K562 (cell line): Measurements from ENCODE around the gene OR10C1. TPM values are rescaled to one million over a fixed set of nuclear protein-coding genes. Genes with fewer than 3 reads are reported as not detected.
A peak's percentile ranks its signal among the peaks of the same experiment; 100 is the strongest.

Experiments used
- ATAC-seq: fragments of 200-7000 bp; cut with Tn5 transposase; 3 replicates; pipeline ENCODE4 v1.9.1; 2020; ENCODE audit warnings: moderate library complexity
- BruUV-seq: library from RNA; stranded (reverse); fragments of 400-500 nt; replicated peaks from 2 replicates; lab custom pipeline; 2021; lab: Mats Ljungman, UMichigan
- CTCF ChIA-PET: fragments of 300-600 bp; formaldehyde crosslinking; extraction: SDS; loops from one replicate; lab custom pipeline; 2021; ENCODE audit warnings: low intra/inter-chr PET ratio; lab: Yijun Ruan, JAX
- POLR2A ChIA-PET: fragments of 300-600, 350-650 bp; sonication (Branson Sonifier 250); formaldehyde crosslinking; extraction: SDS; loops from one replicate; lab custom pipeline; 2021; ENCODE audit warnings: antibody characterized with exemption, inconsistent platforms; lab: Yijun Ruan, JAX
- DNase-seq, 4 experiments: peaks; one replicate each; pipeline versions ENCODE4 v3.0.0 to v3.0.0-alpha.2; 2011 to 2018; ENCODE audit warnings: low spot score in 3 of 4, mixed read lengths in 3 of 4; ENCODE audit errors: extremely low read depth in 1 of 4
- FAIRE-seq: peaks from 2 replicates; lab custom pipeline; 2011; peaks lifted over from hg19 to GRCh38; lab: Jason Lieb, UNC
- H2AFZ ChIP-seq: 2 replicates; pipeline ENCODE4 v1.6.0; 2011; ENCODE audit warnings: low read depth, low read length, control low read depth, inconsistent platforms
- H3K27ac ChIP-seq: fragments of 200-600 bp; 3 replicates; pipeline ENCODE4 v1.8.0; 2011; ENCODE audit warnings: low read depth, mild to moderate bottlenecking, control low read depth, inconsistent platforms, low read length, moderate library complexity, mixed read lengths; ENCODE audit errors: extremely low read depth
- H3K27me3 ChIP-seq, 2 experiments: fragments of 300-600 bp in 1 of 2; 2 replicates in 1 of 2; 3 replicates in 1 of 2; pipeline versions ENCODE4 v1.6.0 to v1.8.0; 2011; ENCODE audit warnings: inconsistent platforms in 2 of 2, low read length in 2 of 2, mild to moderate bottlenecking in 1 of 2, mixed read lengths in 1 of 2, moderate library complexity in 1 of 2; ENCODE audit not compliant: control insufficient read depth in 2 of 2, insufficient read depth in 2 of 2
- H3K36me3 ChIP-seq: fragments of 300-600 bp; 3 replicates; pipeline ENCODE4 v1.8.0; 2011; ENCODE audit warnings: mild to moderate bottlenecking, low read length, inconsistent platforms; ENCODE audit not compliant: control insufficient read depth, insufficient read depth
- H3K4me1 ChIP-seq, 2 experiments: fragments of 200-600 bp in 1 of 2; replicated peaks in 1 of 2; 2 replicates in 1 of 2; 3 replicates in 1 of 2; pipeline versions ENCODE4 v1.5.1 to v1.8.0; 2011; ENCODE audit warnings: inconsistent platforms in 2 of 2, low read length in 2 of 2, mild to moderate bottlenecking in 1 of 2, mixed read lengths in 1 of 2, moderate library complexity in 1 of 2; ENCODE audit not compliant: control insufficient read depth in 2 of 2, insufficient read depth in 2 of 2
- H3K4me2 ChIP-seq: 2 replicates; pipeline ENCODE4 v1.6.1; 2011; ENCODE audit warnings: low read length, control low read depth, inconsistent platforms, mixed read lengths; ENCODE audit not compliant: insufficient read depth
- H3K4me3 ChIP-seq: fragments of 200-600 bp; sonication (generic), shearing (Covaris generic); 2 replicates; pipeline ENCODE4 v1.5.1; 2016; ENCODE audit warnings: control low read depth, inconsistent platforms
- H3K79me2 ChIP-seq: fragments of 200-600 bp; 3 replicates; pipeline ENCODE4 v1.8.0; 2011; ENCODE audit warnings: low read length, inconsistent platforms; ENCODE audit not compliant: control insufficient read depth, insufficient read depth
- H3K9ac ChIP-seq, 2 experiments: 2 replicates each; pipeline versions ENCODE4 v1.6.0 to v1.6.1; 2011; ENCODE audit warnings: low read depth in 2 of 2, low read length in 2 of 2, control low read depth in 1 of 2, inconsistent platforms in 1 of 2, mild to moderate bottlenecking in 1 of 2, mixed read lengths in 1 of 2; ENCODE audit not compliant: insufficient read depth in 1 of 2
- H3K9me1 ChIP-seq: one replicate; pipeline ENCODE4 v1.6.0; 2011; ENCODE audit warnings: inconsistent platforms, mild to moderate bottlenecking, low read length, moderate library complexity; ENCODE audit not compliant: control insufficient read depth, insufficient read depth
- H3K9me3 ChIP-seq: replicated peaks from 2 replicates; pipeline ENCODE4 v1.5.1; 2011; ENCODE audit warnings: low read depth, low read length, inconsistent platforms; ENCODE audit not compliant: control insufficient read depth, insufficient read depth
- H4K20me1 ChIP-seq: replicated peaks from 2 replicates; pipeline ENCODE4 v1.6.1; 2011; ENCODE audit warnings: low read length, inconsistent platforms, mixed read lengths; ENCODE audit not compliant: control insufficient read depth, insufficient read depth
- ATF3 ChIP-seq, 2 experiments: fragments of 450-650 bp in 1 of 2; sonication (generic) in 1 of 2; formaldehyde crosslinking in 1 of 2; IDR thresholded peaks in 1 of 2; conservative IDR thresholded peaks in 1 of 2; 2 replicates each; pipeline versions ENCODE4 v1.6.1 to v1.8.1; 2016 to 2023; ENCODE audit warnings: mild to moderate bottlenecking in 2 of 2, moderate library complexity in 2 of 2, inconsistent platforms in 1 of 2, missing genetic modification reagents in 1 of 2
- ATF6 ChIP-seq: sonication (generic); formaldehyde crosslinking; IDR thresholded peaks from 2 replicates; pipeline ENCODE4 v1.4.0; 2020; ENCODE audit warnings: mild to moderate bottlenecking, missing genetic modification reagents
- ELF2 ChIP-seq: fragments of 250-450 bp; sonication (Bioruptor Pico); IDR thresholded peaks from 2 replicates; pipeline ENCODE4 v1.5.0; 2021; ENCODE audit warnings: mild to moderate bottlenecking
- EP300 ChIP-seq: IDR thresholded peaks from 2 replicates; pipeline ENCODE4 v1.6.1; 2012; ENCODE audit warnings: low read length, improper control_type of control experiment
- FOXA3 ChIP-seq, 2 experiments: fragments of 450-650 bp in 1 of 2; sonication (generic) in 1 of 2; formaldehyde crosslinking; IDR thresholded peaks in 1 of 2; conservative IDR thresholded peaks in 1 of 2; 2 replicates each; pipeline versions ENCODE4 v1.4.0 to v1.8.0; 2020 to 2022; ENCODE audit warnings: mild to moderate bottlenecking in 2 of 2, missing genetic modification reagents in 1 of 2
- FOXJ3 ChIP-seq: sonication (generic); formaldehyde crosslinking; IDR thresholded peaks from 2 replicates; pipeline ENCODE4 v1.4.0; 2020; ENCODE audit warnings: mild to moderate bottlenecking, missing genetic modification reagents
- IFI16 ChIP-seq: fragments of 250-450 bp; sonication (Bioruptor Pico); IDR thresholded peaks from 2 replicates; pipeline ENCODE4 v2.1.2; 2022; ENCODE audit warnings: mild to moderate bottlenecking, inconsistent platforms
- MAZ ChIP-seq, 2 experiments: fragments of 450-650 bp in 1 of 2; sonication (generic) in 1 of 2; formaldehyde crosslinking; IDR thresholded peaks in 1 of 2; conservative IDR thresholded peaks in 1 of 2; 2 replicates each; pipeline versions ENCODE4 v1.4.0 to v1.5.0; 2020; ENCODE audit warnings: mild to moderate bottlenecking in 1 of 2, missing genetic modification reagents in 1 of 2
- MTA1 ChIP-seq: fragments of 450-650 bp; IDR thresholded peaks from 2 replicates; pipeline ENCODE4 v1.6.1; 2017; ENCODE audit warnings: borderline replicate concordance
- MXD1 ChIP-seq: fragments of 250-450 bp; sonication (Bioruptor Pico); IDR thresholded peaks from 2 replicates; pipeline ENCODE4 v1.8.0; 2021; ENCODE audit warnings: borderline replicate concordance, mild to moderate bottlenecking, moderate library complexity; ENCODE audit not compliant: poor library complexity, severe bottlenecking
- NR3C1 ChIP-seq: sonication (generic); formaldehyde crosslinking; IDR thresholded peaks from 2 replicates; pipeline ENCODE4 v1.8.1; 2022; ENCODE audit warnings: missing genetic modification reagents
- PML ChIP-seq: IDR thresholded peaks from 2 replicates; pipeline ENCODE4 v1.6.1; 2012; ENCODE audit warnings: low read length, inconsistent platforms
- RBM25 ChIP-seq: fragments of 200-400 bp; formaldehyde crosslinking; IDR thresholded peaks from 2 replicates; pipeline ENCODE4 v1.6.1; 2018; ENCODE audit warnings: low read length, low read depth, moderate library complexity; ENCODE audit not compliant: severe bottlenecking
- SMARCC2 ChIP-seq: fragments of 450-650 bp; IDR thresholded peaks from 2 replicates; pipeline ENCODE4 v1.6.1; 2017; ENCODE audit warnings: antibody characterized with exemption, moderate library complexity, mild to moderate bottlenecking, low read depth
- THRB ChIP-seq: fragments of 450-650 bp; formaldehyde crosslinking; conservative IDR thresholded peaks from 2 replicates; pipeline ENCODE4 v1.4.0; 2022; ENCODE audit warnings: mild to moderate bottlenecking, missing genetic modification characterization
- ZEB2 ChIP-seq: fragments of 450-650 bp; IDR thresholded peaks from 2 replicates; pipeline ENCODE4 v1.6.1; 2016
- ZNF24 ChIP-seq: fragments of 450-650 bp; IDR thresholded peaks from 2 replicates; pipeline ENCODE4 v1.6.1; 2016
- ZNF584 ChIP-seq: fragments of 200-800 bp; sonication (Bioruptor generic); IDR thresholded peaks from 2 replicates; pipeline ENCODE4 v1.6.1; 2016; ENCODE audit warnings: low read depth, mild to moderate bottlenecking, missing genetic modification characterization, missing compliant biosample characterization
- WGBS: fragments of 100-300 bp; shearing (Covaris generic); methylation state at CpG from one replicate; pipeline ENCODE4 v1.1.6; 2016; ENCODE audit warnings: low coverage, mixed read lengths; ENCODE audit not compliant: insufficient coverage; ENCODE audit errors: missing lambda C conversion rate; 5-methylcytosine and 5-hydroxymethylcytosine counted together
- in situ Hi-C: fragments of 300-500 bp; cut with MboI; formaldehyde crosslinking; loops from 4 replicates; pipeline ENCODE4 v1.15.0; 2018; ENCODE audit warnings: inconsistent platforms, mixed read lengths
- intact Hi-C: fragments of 100-400 bp; cut with micrococcal nuclease; formaldehyde crosslinking; loops from 2 replicates; pipeline ENCODE4 v1.14.2; 2022
- polyA plus RNA-seq, 8 experiments: library from polyadenylated mRNA; depleted of rRNA in 4 of 8; stranded (reverse) in 5 of 8; unstranded in 3 of 8; fragments of >200 nt; fragmentation: Nextera tagmentation in 2 of 8; fragmentation: Illumina TruSeq in 1 of 8; extraction: Ambion mirVana in 2 of 8; extraction: Trizol in 1 of 8; gene quantifications; 2 replicates each; pipeline versions ENCODE4 v1.2.1 to v1.2.3, GENCODE V29; 2011 to 2014; ENCODE audit warnings: inconsistent platforms in 1 of 8, missing spikeins in 1 of 8
- total RNA-seq, 7 experiments: library from RNA; depleted of rRNA in 6 of 7; stranded (reverse); fragments of >200 nt in 6 of 7; fragmentation: Illumina TruSeq in 2 of 7; extraction: Trizol in 2 of 7; gene quantifications; 2 replicates each; pipeline versions ENCODE4 v1.2.1 to v1.2.3, GENCODE V29; 2011 to 2021; ENCODE audit warnings: low replicate concordance in 1 of 7

OR10C1 gene
- total and polyA plus RNA-seq, 9 of the 15 experiments (the other 6 are each of a cell fraction or from before 2014, with no cell fraction given), result not detected

GRCh38 chr6:29490552-29490951 is 51.4 kb downstream of the OR10C1 start:
- no peak overlapping the region for H3K27ac ChIP-seq
- DNase-seq (peak in 2 of 4 experiments; percentile 25 to 61), ATAC-seq (peak; percentile 63), FAIRE-seq (peak; percentile 6)
- H3K4me3 ChIP-seq, result no peak overlapping the region
- intact Hi-C loops (no loop called here), in situ Hi-C loops (no loop called here)
- POLR2A ChIA-PET, result interaction anchor here (0.6 kb wide), 1 partner anchor 86 kb away, joined by 4 read pairs; no protein-coding TSS in a partner anchor
- no peaks in the 10 kb centered on the region for H3K36me3 ChIP-seq
- H3K27me3 ChIP-seq, result peaks cover 0 to 3% of the 10 kb centered on the region in 2 experiments; a peak in 1 of 5 replicates
- peaks cover 8 to 39% of the 10 kb centered on the region in 2 experiments; a peak in 4 of 5 replicates for H3K4me1 ChIP-seq
- no peaks in the 10 kb centered on the region for H3K79me2 ChIP-seq
- no peaks in the 10 kb centered on the region for H3K9me1 ChIP-seq
- BruUV-seq, result no TSS peak
- no peak overlapping the region for H2AFZ ChIP-seq
- no peaks in the 10 kb centered on the region for H3K9me3 ChIP-seq
- no peak overlapping the region for H3K9ac ChIP-seq
- CTCF ChIA-PET, result no interaction called here
- no peaks in the 10 kb centered on the region for H4K20me1 ChIP-seq
- no peak overlapping the region; the same call in 1 of the 2 replicates for H3K4me2 ChIP-seq
- WGBS, result 0% methylated on average over 2 of the region's 2 CpGs
- TF ChIP-seq FOXA3 (CRISPR knock-in tag; conservative IDR thresholded peaks at IDR 0.05 in 1 of 2, IDR thresholded peaks at IDR 0.05 in 1 of 2), result 0 out of 4 replicates have a peak, but pooled peaks of 1 of the 2 experiments have one; percentile 6
- TF ChIP-seq MAZ (CRISPR knock-in tag; conservative IDR thresholded peaks at IDR 0.05 in 1 of 2, IDR thresholded peaks at IDR 0.05 in 1 of 2), result peak in 1 of 2 experiments; percentile 62; a peak in 1 of 4 replicates
- no peak for TF ChIP-seq ZNF24
- no peak for TF ChIP-seq MXD1 (CRISPR knock-in tag)
- peak; percentile 74; the same call in 1 of the 2 replicates for TF ChIP-seq PML
- TF ChIP-seq MTA1, result peak; percentile 63; the same call in 1 of the 2 replicates
- TF ChIP-seq ZNF584 (CRISPR knock-in tag), result peak; percentile 67; the same call in 1 of the 2 replicates
- TF ChIP-seq FOXJ3, result no peak
- peak; percentile 51; the same call in 1 of the 2 replicates for TF ChIP-seq ELF2 (CRISPR knock-in tag)
- no peak for TF ChIP-seq ATF3 (IDR thresholded peaks at IDR 0.05)
- TF ChIP-seq ATF3 (CRISPR knock-in tag; conservative IDR thresholded peaks at IDR 0.05), result no peak
- no peak for TF ChIP-seq RBM25
- no peak for TF ChIP-seq NR3C1 (CRISPR knock-in tag)
- peak; percentile 33; the same call in 1 of the 2 replicates for TF ChIP-seq ZEB2
- TF ChIP-seq THRB (CRISPR knock-in tag), result no peak
- TF ChIP-seq ATF6 (CRISPR knock-in tag), result no peak
- peak; percentile 70; the same call in 1 of the 2 replicates for TF ChIP-seq EP300
- TF ChIP-seq IFI16 (CRISPR knock-in tag), result no peak
- no peak; the same call in 1 of the 2 replicates for TF ChIP-seq SMARCC2
